Measurements from ENCODE around the gene ENOX1. TPM values are rescaled to one million over a fixed set of nuclear protein-coding genes. Genes with fewer than 3 reads are reported as not detected.

The ENOX1 gene
- total RNA-seq, 1 experiment from 2014 or later, result 0.26 TPM

DNA sequence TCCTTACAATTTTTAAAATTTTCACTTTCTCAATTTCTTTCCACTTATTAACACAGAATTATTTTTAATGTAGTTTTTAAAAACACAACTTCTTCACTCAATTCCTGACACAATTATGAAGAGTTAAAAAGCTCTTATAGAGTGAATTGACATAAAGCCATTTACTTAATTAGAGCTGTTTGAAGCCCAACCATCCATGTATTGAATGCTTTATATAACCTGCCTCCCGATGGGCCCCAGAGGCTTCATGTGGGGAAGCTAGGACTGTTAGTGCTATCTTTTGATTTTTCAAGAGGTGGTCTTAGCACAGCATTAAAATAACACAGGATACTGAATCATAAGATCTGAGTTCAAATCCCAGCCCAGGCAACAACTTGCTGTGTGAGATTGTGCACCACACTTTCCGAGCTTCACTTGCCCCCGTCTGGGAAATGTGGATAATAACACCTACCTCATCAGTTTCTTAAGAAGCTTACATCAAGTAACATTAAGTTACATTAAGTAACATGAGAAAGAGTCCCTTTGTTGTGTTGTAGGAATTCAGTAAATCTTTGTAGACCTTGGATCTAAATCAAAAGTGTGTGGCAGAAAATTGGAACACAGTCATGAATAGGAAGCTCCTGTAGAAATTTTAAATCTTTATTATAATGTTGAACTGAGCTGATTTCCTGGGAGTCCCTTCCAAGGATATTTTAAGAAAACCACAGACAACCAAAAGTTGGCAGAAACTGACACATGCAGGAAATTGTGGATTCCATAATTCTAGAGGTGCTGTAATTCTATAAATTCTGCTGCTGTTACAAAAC is 5.5 kb upstream of the ENOX1 start:
- Mint-ChIP-seq H3K9me3 (no peaks in the 10 kb centered on the region), H3K27me3 (ENCODE audit: low read depth) (peaks cover 25% of the 10 kb centered on the region), H3K27ac (no peak overlapping the region), H3K4me3 (no peak overlapping the region), H3K4me1 (peaks cover 13% of the 10 kb centered on the region), H3K36me3 (no peaks in the 10 kb centered on the region)
- no peak for TF ChIP-seq SMAD3 (CRISPR knock-in tag; IDR thresholded peaks at IDR 0.05; ENCODE audit: borderline replicate concordance)
- TF ChIP-seq ZNF121 (CRISPR knock-in tag; IDR thresholded peaks at IDR 0.05), result no peak
- no peak for TF ChIP-seq PRDM15 (CRISPR knock-in tag; IDR thresholded peaks at IDR 0.05)
- TF ChIP-seq SP1 (CRISPR knock-in tag; conservative IDR thresholded peaks at IDR 0.05), result no peak
- TF ChIP-seq ZNF512 (CRISPR knock-in tag; IDR thresholded peaks at IDR 0.05; ENCODE audit: borderline replicate concordance), result no peak
- TF ChIP-seq ZNF138 (CRISPR knock-in tag; conservative IDR thresholded peaks at IDR 0.05), result no peak
- no peak for TF ChIP-seq MYBL2 (CRISPR knock-in tag; IDR thresholded peaks at IDR 0.05)
- TF ChIP-seq, protein P1, sequence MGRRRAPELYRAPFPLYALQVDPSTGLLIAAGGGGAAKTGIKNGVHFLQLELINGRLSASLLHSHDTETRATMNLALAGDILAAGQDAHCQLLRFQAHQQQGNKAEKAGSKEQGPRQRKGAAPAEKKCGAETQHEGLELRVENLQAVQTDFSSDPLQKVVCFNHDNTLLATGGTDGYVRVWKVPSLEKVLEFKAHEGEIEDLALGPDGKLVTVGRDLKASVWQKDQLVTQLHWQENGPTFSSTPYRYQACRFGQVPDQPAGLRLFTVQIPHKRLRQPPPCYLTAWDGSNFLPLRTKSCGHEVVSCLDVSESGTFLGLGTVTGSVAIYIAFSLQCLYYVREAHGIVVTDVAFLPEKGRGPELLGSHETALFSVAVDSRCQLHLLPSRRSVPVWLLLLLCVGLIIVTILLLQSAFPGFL (CRISPR knock-in tag; IDR thresholded peaks at IDR 0.05; ENCODE audit: borderline replicate concordance), result no peak
- TF ChIP-seq ZNF281 (CRISPR knock-in tag; IDR thresholded peaks at IDR 0.05), result no peak
- no peak for TF ChIP-seq ELF4 (CRISPR knock-in tag; IDR thresholded peaks at IDR 0.05; ENCODE audit: low read depth)
- no peak for TF ChIP-seq ATF6 (CRISPR knock-in tag; IDR thresholded peaks at IDR 0.05)
- TF ChIP-seq NFE2L1 (CRISPR knock-in tag; IDR thresholded peaks at IDR 0.05), result no peak
- ATAC-seq (no peak), DNase-seq (ENCODE audit: low spot score) (no peak)
- CTCF ChIA-PET, result interaction anchor here (0.6 to 1.7 kb wide), 3 partner anchors 12 to 1602 kb away, joined by 3 to 8 read pairs (median 3); no protein-coding TSS in a partner anchor
- POLR2A ChIA-PET, result no interaction called here
